IPS DF 6.9 (cell line): ENCODE results near the gene LYPD3.

Experiments
- DNase-seq: peaks from one replicate; pipeline ENCODE4 v3.0.0-alpha.2; 2013; ENCODE audit warnings: low read depth, low spot score
- H3K27ac ChIP-seq: one replicate; pipeline ENCODE4 v1.5.1; 2013; ENCODE audit warnings: low read length, control low read depth
- H3K27me3 ChIP-seq: 2 replicates; pipeline ENCODE4 v1.6.1; 2013; ENCODE audit warnings: mild to moderate bottlenecking, low read length; ENCODE audit not compliant: control insufficient read depth, insufficient read depth
- H3K36me3 ChIP-seq: 2 replicates; pipeline ENCODE4 v1.6.1; 2013; ENCODE audit warnings: low read length; ENCODE audit not compliant: control insufficient read depth, insufficient read depth
- H3K4me1 ChIP-seq: 2 replicates; pipeline ENCODE4 v1.6.1; 2013; ENCODE audit warnings: low read length; ENCODE audit not compliant: control insufficient read depth, insufficient read depth
- H3K4me3 ChIP-seq: 2 replicates; pipeline ENCODE4 v1.5.1; 2013; ENCODE audit warnings: mild to moderate bottlenecking, low read length
- H3K9me3 ChIP-seq: 2 replicates; pipeline ENCODE4 v1.6.1; 2013; ENCODE audit warnings: low read length, inconsistent platforms; ENCODE audit not compliant: control insufficient read depth, insufficient read depth
- WGBS: extraction: QIAGEN DNeasy Blood & Tissue Kit; methylation state at CpG from one replicate; pipeline ENCODE4 v1.1.7; 2013; ENCODE audit warnings: mixed read lengths, missing lambda C conversion rate; ENCODE audit not compliant: insufficient read length, insufficient coverage; 5-methylcytosine and 5-hydroxymethylcytosine counted together

Gene LYPD3

DNA sequence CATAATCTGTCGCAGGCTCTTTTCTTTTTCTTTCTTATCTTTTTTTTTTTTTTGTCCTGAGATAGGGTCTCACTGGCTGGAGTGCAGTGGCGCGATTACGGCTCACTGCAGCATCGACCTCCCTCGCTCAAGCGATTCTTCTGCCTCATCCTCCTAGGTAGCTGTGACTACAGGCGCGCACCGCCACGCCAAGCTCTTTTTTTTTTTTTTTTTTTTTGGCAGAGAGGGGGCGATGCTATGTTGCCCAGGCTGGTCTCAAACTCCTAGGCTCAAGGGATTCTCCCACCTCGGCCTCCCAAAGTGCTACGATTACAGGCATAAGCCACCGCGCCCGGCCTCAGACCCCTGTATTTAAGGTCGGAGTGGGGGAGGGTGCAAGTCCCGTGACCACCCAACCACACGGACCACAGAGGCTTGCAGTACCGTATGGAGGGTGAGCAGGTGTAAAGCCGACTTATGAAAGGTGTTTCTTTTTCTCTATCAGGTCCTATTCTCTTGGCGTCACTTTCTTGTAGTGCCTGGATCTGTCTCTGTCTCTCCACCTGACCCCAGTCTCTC lies 37.1 kb upstream of the LYPD3 start:
- no peak for DNase-seq
- H3K4me1 ChIP-seq = 0 out of 2 replicates have a peak, but pooled peaks cover 4% of the 10 kb centered on the region
- no peak overlapping the region for H3K27ac ChIP-seq
- no CpG with 5 or more reads among the region's 23 CpGs for WGBS
- peaks cover 3% of the 10 kb centered on the region; the same call in 1 of the 2 replicates for H3K27me3 ChIP-seq
- no peaks in the 10 kb centered on the region for H3K36me3 ChIP-seq
- no peaks in the 10 kb centered on the region for H3K9me3 ChIP-seq
- H3K4me3 ChIP-seq = no peak overlapping the region

DNA sequence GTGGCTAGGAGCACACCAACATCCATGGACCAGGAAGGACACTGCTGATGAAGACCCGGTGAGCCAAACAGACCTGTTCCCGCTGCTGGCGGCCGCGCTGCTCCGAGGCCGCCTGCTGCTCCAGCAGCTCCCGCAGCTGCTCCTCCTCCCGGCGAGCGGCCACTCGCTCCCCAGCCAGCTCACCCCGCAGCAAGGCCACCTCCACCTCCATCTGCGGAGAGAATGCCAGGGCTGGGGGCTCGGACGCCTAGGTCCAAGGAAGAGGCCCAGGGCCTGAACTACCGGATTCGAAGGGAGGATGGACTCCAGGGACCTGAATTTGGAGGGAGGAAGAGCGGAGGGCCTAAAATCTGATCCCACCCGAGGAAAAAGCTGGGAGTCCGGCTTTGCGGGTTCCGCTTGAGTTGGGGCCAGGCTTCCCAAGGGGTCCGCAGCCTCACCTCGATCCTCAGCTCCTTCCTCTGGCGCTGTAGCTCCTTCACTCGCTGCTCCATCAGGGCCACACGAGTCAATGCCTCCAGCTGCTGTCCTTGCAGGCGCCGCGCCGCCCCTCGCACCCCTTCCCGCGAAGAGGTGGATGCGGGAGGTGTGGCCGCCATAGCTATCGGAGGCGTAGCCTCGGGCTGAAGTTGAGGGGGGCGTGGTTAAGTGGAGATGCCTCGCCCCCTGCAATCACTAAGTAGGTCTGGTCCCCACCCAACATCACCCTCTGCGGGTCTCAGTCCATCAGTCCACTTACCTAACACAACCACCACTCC lies 36.4 kb upstream of the LYPD3 start:
- DNase-seq = no peak
- no peaks in the 10 kb centered on the region for H3K9me3 ChIP-seq
- WGBS = no CpG with 5 or more reads among the region's 43 CpGs
- 0 out of 2 replicates have a peak, but pooled peaks cover 4% of the 10 kb centered on the region for H3K4me1 ChIP-seq
- H3K27ac ChIP-seq = no peak overlapping the region
- H3K36me3 ChIP-seq = 0 out of 2 replicates have a peak, but pooled peaks cover 4% of the 10 kb centered on the region
- H3K27me3 ChIP-seq = peaks cover 3% of the 10 kb centered on the region; the same call in 1 of the 2 replicates
- peak overlapping the region; percentile 44; the same call in 1 of the 2 replicates for H3K4me3 ChIP-seq

DNA sequence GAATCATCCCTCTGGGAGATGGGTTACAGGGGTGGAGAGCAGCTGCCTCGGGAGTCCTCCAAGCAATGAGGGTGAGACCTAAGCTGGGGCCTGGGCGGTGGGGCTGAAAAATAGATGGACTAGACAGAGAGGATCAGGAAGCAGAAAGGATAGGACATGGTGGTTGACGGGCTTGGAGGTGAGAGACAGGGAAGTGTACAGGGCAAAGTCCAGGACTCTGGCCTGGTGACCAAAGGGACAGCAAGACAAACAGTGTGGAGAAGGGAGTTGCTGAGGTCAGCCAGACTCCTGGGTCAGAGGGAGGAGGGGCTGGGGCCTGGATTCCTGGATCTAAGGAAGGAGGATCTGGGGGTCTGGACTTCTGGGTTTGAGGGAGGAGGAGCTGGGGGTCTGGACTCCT lies 33.6 kb upstream of the LYPD3 start:
- Histone ChIP-seq H3K27me3 (peaks cover 3% of the 10 kb centered on the region; the same call in 1 of the 2 replicates), H3K27ac (no peak overlapping the region)
- whole genome bisulfite sequencing = no CpG with 5 or more reads among the region's 3 CpGs

DNA sequence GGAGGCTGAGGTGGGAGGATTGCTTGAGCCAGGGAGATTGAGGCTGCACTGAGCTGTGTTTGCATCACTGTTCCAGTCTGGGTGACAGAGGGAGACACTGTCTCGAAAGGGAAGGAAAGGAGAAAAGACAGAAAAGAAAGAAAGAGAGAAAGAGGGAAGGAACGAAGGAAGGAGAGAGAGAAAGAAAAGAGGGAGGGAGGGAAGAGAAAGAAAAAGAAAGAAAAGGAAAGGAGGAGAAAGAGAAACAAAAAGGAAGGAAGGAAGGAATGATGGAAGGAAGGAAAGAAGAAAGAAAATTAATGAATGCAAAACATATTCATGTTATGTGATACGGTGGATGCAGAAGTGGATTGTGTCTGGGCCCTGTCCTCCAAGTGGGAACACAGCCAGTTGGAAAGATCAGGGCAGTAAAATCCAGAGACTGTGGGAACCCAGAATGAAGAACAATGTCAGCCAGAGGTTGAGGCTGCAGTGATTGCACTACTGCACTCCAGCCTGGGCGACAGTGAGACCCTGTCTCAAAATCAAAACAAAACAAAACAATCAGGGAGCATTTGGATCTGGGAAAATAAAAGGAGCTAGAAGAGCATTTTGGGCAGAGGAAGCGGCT lies 32.9 kb upstream of the LYPD3 start:
- peaks cover 3% of the 10 kb centered on the region; the same call in 1 of the 2 replicates for H3K27me3 ChIP-seq
- no peaks in the 10 kb centered on the region for H3K9me3 ChIP-seq
- H3K4me1 ChIP-seq = 0 out of 2 replicates have a peak, but pooled peaks cover 4% of the 10 kb centered on the region
- no peak overlapping the region for H3K27ac ChIP-seq
- H3K36me3 ChIP-seq = 0 out of 2 replicates have a peak, but pooled peaks cover 4% of the 10 kb centered on the region
- WGBS = no CpG with 5 or more reads among the region's 5 CpGs
- no peak for DNase-seq
- no peak overlapping the region for H3K4me3 ChIP-seq

More for the DNA sequence above, 33.6 kb upstream of the LYPD3 start:
- no peaks in the 10 kb centered on the region for H3K9me3 ChIP-seq
- no peak overlapping the region for H3K4me3 ChIP-seq
- DNase-seq = no peak
- 0 out of 2 replicates have a peak, but pooled peaks cover 4% of the 10 kb centered on the region for H3K36me3 ChIP-seq
- 0 out of 2 replicates have a peak, but pooled peaks cover 4% of the 10 kb centered on the region for H3K4me1 ChIP-seq

GRCh38 chr19:43496960-43497359 lies 31.6 kb upstream of the LYPD3 start:
- 0 out of 2 replicates have a peak, but pooled peaks cover 4% of the 10 kb centered on the region for H3K4me1 ChIP-seq
- no peak overlapping the region for H3K4me3 ChIP-seq
- H3K36me3 ChIP-seq = 0 out of 2 replicates have a peak, but pooled peaks cover 4% of the 10 kb centered on the region
- DNase-seq = no peak
- H3K27me3 ChIP-seq = no peaks in the 10 kb centered on the region
- no CpG with 5 or more reads among the region's 7 CpGs for WGBS
- no peaks in the 10 kb centered on the region for H3K9me3 ChIP-seq
- no peak overlapping the region for H3K27ac ChIP-seq

GRCh38 chr19:43495082-43495481 lies 29.7 kb upstream of the LYPD3 start:
- Histone ChIP-seq H3K36me3 (0 out of 2 replicates have a peak, but pooled peaks cover 4% of the 10 kb centered on the region), H3K27ac (no peak overlapping the region), H3K9me3 (no peaks in the 10 kb centered on the region), H3K27me3 (no peaks in the 10 kb centered on the region), H3K4me3 (no peak overlapping the region), H3K4me1 (no peaks in the 10 kb centered on the region)
- no peak for DNase-seq
- whole genome bisulfite sequencing = no CpG with 5 or more reads among the region's 8 CpGs

DNA sequence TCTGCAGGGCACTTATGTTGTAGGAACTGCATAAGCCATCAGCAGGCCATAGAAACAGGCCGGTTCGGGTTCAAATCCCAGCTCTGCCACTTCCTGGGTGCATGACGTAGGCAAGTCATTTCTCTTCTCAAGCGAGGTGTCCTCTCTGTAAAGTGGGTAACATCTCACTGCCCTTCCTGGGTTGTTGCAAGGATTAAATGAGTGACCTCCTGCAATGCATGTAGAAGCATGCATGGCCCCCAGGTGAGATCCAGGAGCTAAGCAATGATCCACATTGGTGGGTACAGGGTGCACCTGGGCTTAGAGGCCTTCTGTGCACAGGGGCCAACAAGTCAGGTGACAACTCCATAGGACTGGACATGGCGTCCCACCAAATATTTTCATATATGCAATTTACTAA lies 25.4 kb upstream of the LYPD3 start:
- Histone ChIP-seq H3K9me3 (no peaks in the 10 kb centered on the region), H3K27me3 (no peaks in the 10 kb centered on the region), H3K27ac (no peak overlapping the region), H3K4me3 (no peak overlapping the region), H3K4me1 (no peaks in the 10 kb centered on the region), H3K36me3 (no peaks in the 10 kb centered on the region)
- DNase-seq = no peak
- no CpG with 5 or more reads among the region's 5 CpGs for WGBS

DNA sequence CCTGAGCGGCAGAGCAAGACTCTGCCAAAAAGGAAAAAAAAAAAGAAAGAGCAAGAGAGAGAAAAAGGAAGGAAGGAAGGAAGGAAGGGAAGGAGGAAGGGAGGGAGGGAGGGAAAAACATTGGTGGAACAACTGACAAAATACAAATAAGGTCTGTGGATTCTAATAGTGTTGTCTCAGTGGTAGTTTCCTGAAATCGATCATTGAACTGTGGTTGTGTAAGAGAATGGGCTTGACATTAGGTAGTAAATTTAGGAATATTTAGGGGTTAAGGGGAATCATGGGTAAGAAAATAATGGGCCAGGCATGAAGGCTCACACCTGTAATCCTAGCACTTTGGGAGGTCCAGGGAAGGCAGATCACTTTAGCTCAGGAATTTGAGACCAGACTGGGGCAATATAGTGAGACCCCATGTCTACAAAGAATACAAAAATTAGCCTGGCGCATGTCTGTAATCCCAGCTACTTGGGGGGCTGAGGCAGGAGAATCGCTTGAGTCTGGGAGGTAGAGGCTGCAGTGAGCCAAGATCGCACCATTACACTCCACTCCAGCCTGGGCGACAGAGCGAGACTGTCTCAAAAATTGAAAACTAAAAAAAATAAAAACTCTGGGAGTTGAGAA lies 24.7 kb upstream of the LYPD3 start:
- DNase-seq = no peak
- H3K4me1 ChIP-seq = no peaks in the 10 kb centered on the region
- no peaks in the 10 kb centered on the region for H3K36me3 ChIP-seq
- H3K27me3 ChIP-seq = no peaks in the 10 kb centered on the region
- no peak overlapping the region for H3K27ac ChIP-seq
- H3K9me3 ChIP-seq = no peaks in the 10 kb centered on the region
- no peak overlapping the region for H3K4me3 ChIP-seq
- WGBS = no CpG with 5 or more reads among the region's 7 CpGs

DNA sequence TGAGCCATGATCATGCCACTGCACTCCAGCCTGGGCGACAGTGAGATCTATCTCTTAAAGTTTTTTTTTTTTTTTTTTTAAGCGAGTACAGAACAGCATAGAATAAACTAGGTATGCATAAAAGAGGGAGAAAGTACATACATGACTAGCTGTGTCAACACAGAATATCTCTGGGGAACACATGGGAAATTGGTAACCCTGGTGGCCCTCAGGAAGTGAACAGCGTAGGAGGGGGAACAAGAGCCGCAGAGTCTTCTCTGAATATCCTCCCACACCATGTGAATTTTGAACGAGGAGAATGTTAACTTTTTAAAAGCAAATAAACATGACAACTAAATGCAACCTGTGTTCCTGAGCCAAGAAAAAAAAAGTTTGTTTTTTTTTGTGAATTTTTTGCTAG lies 23.9 kb upstream of the LYPD3 start:
- no peaks in the 10 kb centered on the region for H3K4me1 ChIP-seq
- no peaks in the 10 kb centered on the region for H3K27me3 ChIP-seq
- no peak overlapping the region for H3K4me3 ChIP-seq
- no peak for DNase-seq
- WGBS = no CpG with 5 or more reads among the region's 5 CpGs
- H3K36me3 ChIP-seq = no peaks in the 10 kb centered on the region
- no peaks in the 10 kb centered on the region for H3K9me3 ChIP-seq
- no peak overlapping the region for H3K27ac ChIP-seq

DNA sequence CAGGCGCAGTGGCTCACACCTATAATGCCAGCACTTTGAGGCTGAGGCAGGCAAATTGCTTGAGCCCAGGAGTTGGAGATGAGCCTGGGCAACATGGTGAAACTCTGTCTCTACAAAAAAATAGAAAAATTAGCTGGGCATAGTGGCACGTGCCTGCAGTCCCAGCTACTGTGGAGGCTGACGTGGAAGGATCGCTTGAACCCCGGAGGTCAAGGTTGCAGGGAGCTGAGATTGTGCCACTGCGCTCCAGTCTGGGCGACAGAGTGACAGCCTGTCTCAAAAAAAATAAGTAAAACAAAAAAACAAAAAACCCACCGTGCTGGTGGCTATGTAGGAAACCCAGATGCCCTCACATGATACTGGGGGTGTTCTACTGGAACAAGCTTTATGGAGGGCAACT lies 22.8 kb upstream of the LYPD3 start:
- Histone ChIP-seq H3K27me3 (no peaks in the 10 kb centered on the region), H3K4me1 (no peaks in the 10 kb centered on the region), H3K4me3 (no peak overlapping the region), H3K9me3 (no peaks in the 10 kb centered on the region), H3K27ac (no peak overlapping the region), H3K36me3 (no peaks in the 10 kb centered on the region)
- DNase-seq = no peak
- WGBS = no CpG with 5 or more reads among the region's 8 CpGs
